Hepatocyte (in vitro differentiated cells): Measurements from ENCODE around the gene CUX1.

Experiments used
- CTCF ChIP-seq: fragments of 200-600 bp; sonication (generic); IDR thresholded peaks from 2 replicates; pipeline ENCODE4 v1.5.1; 2016; ENCODE audit warnings: antibody characterized with exemption, mild to moderate bottlenecking; ENCODE audit not compliant: poor library complexity
- EZH2 ChIP-seq: fragments of 200-600 bp; sonication (generic); IDR thresholded peaks from 2 replicates; pipeline ENCODE4 v1.6.1; 2016; ENCODE audit warnings: antibody characterized with exemption, mild to moderate bottlenecking, borderline replicate concordance

GRCh38 chr7:101944611-101945010 lies 127.2 kb downstream of the CUX1 start:
- no peak for TF ChIP-seq EZH2
- no peak for TF ChIP-seq CTCF
